ENCODE measurements around the gene HIP1. TPM values are rescaled to one million over a fixed set of nuclear protein-coding genes. Genes with fewer than 3 reads are reported as not detected.

Gene HIP1
- total RNA-seq, 4 donors from 2014 or later = 15.8 to 33.2 (median 22.8) TPM

DNA sequence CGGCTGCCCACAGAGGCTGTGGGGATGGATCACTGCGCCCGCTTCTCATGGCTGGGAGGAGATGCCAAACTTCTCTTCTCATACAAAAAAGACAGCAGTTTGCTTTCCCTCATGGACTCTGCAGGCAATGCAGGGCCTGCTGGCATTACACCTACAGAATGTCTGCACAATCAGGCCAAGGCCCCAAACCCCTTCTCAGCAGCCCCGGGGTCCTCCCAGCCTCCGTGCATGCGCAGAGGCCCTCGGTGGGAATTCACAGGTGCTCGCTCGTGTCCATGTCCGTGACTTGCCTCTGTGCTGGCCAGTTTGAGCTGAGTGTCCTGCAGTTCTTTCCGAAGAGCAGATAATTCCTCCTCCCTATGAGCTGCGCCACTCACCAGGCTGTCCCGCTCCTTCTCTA lies 183.0 kb downstream of the HIP1 start:
- intact Hi-C loops (cut with DNase I) = no loop called here
- Histone ChIP-seq H3K27me3 (no peaks in the 10 kb centered on the region), H3K36me3 (peaks cover 68 to 98% (median 87%) of the 10 kb centered on the region in 4 donors), H3K4me1 (no peaks in the 10 kb centered on the region), H3K9me3 (no peaks in the 10 kb centered on the region), H3K27ac (replicated peaks in 1 of 4) (no peak overlapping the region), H3K4me3 (no peak overlapping the region)
- TF ChIP-seq EP300 (IDR thresholded peaks at IDR 0.05) (no peak), POLR2A (IDR thresholded peaks at IDR 0.05; ENCODE audit: low read depth) (no peak), POLR2AphosphoS5 (IDR thresholded peaks at IDR 0.05) (no peak)
- TF ChIP-seq, protein P1, sequence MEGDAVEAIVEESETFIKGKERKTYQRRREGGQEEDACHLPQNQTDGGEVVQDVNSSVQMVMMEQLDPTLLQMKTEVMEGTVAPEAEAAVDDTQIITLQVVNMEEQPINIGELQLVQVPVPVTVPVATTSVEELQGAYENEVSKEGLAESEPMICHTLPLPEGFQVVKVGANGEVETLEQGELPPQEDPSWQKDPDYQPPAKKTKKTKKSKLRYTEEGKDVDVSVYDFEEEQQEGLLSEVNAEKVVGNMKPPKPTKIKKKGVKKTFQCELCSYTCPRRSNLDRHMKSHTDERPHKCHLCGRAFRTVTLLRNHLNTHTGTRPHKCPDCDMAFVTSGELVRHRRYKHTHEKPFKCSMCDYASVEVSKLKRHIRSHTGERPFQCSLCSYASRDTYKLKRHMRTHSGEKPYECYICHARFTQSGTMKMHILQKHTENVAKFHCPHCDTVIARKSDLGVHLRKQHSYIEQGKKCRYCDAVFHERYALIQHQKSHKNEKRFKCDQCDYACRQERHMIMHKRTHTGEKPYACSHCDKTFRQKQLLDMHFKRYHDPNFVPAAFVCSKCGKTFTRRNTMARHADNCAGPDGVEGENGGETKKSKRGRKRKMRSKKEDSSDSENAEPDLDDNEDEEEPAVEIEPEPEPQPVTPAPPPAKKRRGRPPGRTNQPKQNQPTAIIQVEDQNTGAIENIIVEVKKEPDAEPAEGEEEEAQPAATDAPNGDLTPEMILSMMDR (IDR thresholded peaks at IDR 0.05) = no peak
- DNase-seq (ENCODE audit: extremely low spot score) = no peak
- 100% methylated on average over 10 of the region's 13 CpGs for WGBS

DNA sequence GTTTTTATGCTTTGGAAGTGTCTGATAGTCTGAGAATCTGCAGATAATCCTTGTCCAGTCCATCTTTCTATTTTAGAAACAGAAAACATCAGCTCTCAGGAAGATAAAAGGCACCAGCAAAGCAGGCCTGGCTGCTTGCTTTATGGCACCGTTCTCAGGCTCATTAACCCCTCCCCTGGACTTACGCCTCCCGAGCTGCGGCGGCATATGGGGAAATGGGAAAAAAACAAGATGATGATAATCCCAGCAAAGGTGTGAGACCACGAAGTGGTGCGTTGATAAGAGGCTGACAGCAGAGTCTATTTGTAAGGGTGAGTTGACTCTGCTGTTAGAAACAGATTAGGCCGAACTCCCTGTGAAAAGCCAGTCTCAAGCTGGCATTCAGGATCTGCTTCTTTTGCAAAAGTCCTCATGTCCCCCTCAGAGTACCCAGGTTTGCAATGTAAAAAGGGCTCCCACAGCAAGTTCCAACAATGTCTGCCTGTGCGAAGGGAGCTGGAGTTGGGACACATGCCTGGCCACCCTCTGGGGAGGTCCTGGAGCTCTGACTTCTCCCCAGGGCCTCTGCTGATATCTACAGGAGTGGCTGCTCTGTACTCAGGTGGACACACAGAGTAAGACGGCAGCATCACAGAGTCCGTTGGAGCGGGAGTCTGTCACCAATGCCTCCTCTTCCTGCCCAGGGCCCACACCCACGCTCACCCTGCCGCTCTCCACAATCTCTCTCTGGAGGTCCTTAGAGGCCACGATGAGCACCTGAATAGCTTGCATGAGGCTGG lies 192.3 kb downstream of the HIP1 start:
- TF ChIP-seq POLR2A (IDR thresholded peaks at IDR 0.05; ENCODE audit: low read depth) (no peak), EP300 (IDR thresholded peaks at IDR 0.05) (no peak), POLR2AphosphoS5 (IDR thresholded peaks at IDR 0.05) (no peak)
- TF ChIP-seq, protein P1 (IDR thresholded peaks at IDR 0.05) = no peak
- intact Hi-C loops (cut with DNase I) = no loop called here
- no peaks in the 10 kb centered on the region for H3K27me3 ChIP-seq
- WGBS = 77% methylated on average over 15 of the region's 15 CpGs
- DNase-seq (ENCODE audit: extremely low spot score) = no peak
- H3K4me1 ChIP-seq = no peaks in the 10 kb centered on the region
- peaks cover 30 to 99% (median 86%) of the 10 kb centered on the region in 4 donors for H3K36me3 ChIP-seq
- H3K27ac ChIP-seq (replicated peaks in 1 of 4) = no peak overlapping the region
- no peak overlapping the region for H3K4me3 ChIP-seq
- no peaks in the 10 kb centered on the region for H3K9me3 ChIP-seq

DNA sequence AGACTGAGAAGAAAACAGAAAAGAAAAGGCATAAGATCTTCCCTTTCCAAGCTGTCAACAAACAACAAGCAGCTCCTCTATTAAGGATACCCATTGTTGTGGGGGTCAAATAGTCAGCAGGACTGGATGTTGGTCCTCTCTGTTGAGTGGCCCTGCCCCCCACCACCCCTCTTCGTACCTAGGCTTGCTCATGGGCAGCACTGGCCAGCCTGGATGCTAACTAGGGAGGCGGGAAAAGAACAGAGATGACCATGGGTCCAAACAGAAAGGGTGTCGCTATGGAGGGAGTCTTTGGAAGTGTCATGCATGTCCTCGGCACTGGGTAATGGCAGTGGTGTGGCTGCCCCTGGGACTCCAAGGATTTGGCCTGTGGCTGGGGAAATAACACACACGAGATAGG lies 201.0 kb downstream of the HIP1 start:
- H3K36me3 ChIP-seq = peaks cover 31 to 77% (median 68%) of the 10 kb centered on the region in 4 donors
- WGBS = 90% methylated on average over 5 of the region's 5 CpGs
- no peak overlapping the region for H3K27ac ChIP-seq (replicated peaks in 1 of 4)
- no peak for TF ChIP-seq EP300 (IDR thresholded peaks at IDR 0.05)
- TF ChIP-seq POLR2AphosphoS5 (IDR thresholded peaks at IDR 0.05) = no peak
- no peak for TF ChIP-seq POLR2A (IDR thresholded peaks at IDR 0.05; ENCODE audit: low read depth)
- TF ChIP-seq, protein P1 (IDR thresholded peaks at IDR 0.05) = no peak
- H3K27me3 ChIP-seq = no peaks in the 10 kb centered on the region
- intact Hi-C loops (cut with DNase I) = no loop called here
- H3K4me3 ChIP-seq = no peak overlapping the region
- H3K9me3 ChIP-seq = no peaks in the 10 kb centered on the region
- no peak for DNase-seq (ENCODE audit: extremely low spot score)
- no peaks in the 10 kb centered on the region for H3K4me1 ChIP-seq

DNA sequence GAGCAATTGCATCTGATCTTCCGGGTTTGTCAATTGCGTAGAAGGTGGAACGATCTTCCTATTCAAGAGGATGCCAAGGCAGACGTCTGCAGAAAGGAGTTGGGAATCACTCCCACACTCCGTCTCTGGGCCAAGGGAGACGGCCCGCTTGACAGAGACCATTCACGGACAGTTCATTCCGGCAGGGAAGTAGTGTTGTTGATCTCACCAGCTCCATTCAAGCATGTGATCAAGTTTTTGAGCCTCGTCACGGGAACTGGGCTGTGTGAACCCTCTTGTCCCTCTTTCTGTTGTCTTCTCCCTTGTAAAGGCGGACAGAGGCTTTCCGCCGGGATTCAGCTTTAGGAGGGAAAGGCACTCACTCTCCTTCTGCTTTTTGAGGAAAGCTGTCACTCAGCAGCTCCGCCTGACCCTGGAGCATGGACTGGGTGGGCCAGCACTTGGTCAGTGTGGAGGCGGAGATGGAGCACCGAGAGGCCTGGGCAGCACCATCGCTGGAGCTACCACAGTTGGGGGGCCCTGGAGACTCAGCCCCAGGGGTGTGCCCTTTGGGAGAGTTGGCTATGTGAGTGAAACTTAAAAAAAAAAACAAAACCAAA lies 201.7 kb downstream of the HIP1 start:
- 91% methylated on average over 18 of the region's 18 CpGs for WGBS
- no peak overlapping the region for H3K27ac ChIP-seq (replicated peaks in 1 of 4)
- H3K4me1 ChIP-seq = no peaks in the 10 kb centered on the region
- no peaks in the 10 kb centered on the region for H3K27me3 ChIP-seq
- peaks cover 30 to 70% (median 62%) of the 10 kb centered on the region in 4 donors for H3K36me3 ChIP-seq
- TF ChIP-seq EP300 (IDR thresholded peaks at IDR 0.05) = no peak
- TF ChIP-seq, protein P1 (IDR thresholded peaks at IDR 0.05) = no peak
- no peak for TF ChIP-seq POLR2A (IDR thresholded peaks at IDR 0.05; ENCODE audit: low read depth)
- no peak for TF ChIP-seq POLR2AphosphoS5 (IDR thresholded peaks at IDR 0.05)
- H3K9me3 ChIP-seq = no peaks in the 10 kb centered on the region
- no peak for DNase-seq (ENCODE audit: extremely low spot score)
- intact Hi-C loops (cut with DNase I) = no loop called here
- no peak overlapping the region for H3K4me3 ChIP-seq

Measured in esophagus muscularis mucosa (tissue), 4 donors.